ENCODE data around the gene IER2.

Gene IER2

GRCh38 chr19:13112555-13112954 is 37.7 kb upstream of the IER2 start:
- H3K4me3 ChIP-seq (ENCODE audit: low read depth, low read length) = no peak overlapping the region
- ChIA-PET CTCF (no interaction called here), POLR2A (no interaction called here)
- DNase-seq (ENCODE audit: low read depth, low spot score) = no peak
- TF ChIP-seq, protein P1, sequence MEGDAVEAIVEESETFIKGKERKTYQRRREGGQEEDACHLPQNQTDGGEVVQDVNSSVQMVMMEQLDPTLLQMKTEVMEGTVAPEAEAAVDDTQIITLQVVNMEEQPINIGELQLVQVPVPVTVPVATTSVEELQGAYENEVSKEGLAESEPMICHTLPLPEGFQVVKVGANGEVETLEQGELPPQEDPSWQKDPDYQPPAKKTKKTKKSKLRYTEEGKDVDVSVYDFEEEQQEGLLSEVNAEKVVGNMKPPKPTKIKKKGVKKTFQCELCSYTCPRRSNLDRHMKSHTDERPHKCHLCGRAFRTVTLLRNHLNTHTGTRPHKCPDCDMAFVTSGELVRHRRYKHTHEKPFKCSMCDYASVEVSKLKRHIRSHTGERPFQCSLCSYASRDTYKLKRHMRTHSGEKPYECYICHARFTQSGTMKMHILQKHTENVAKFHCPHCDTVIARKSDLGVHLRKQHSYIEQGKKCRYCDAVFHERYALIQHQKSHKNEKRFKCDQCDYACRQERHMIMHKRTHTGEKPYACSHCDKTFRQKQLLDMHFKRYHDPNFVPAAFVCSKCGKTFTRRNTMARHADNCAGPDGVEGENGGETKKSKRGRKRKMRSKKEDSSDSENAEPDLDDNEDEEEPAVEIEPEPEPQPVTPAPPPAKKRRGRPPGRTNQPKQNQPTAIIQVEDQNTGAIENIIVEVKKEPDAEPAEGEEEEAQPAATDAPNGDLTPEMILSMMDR (IDR thresholded peaks at IDR 0.05; ENCODE audit: insufficient read depth, low read length, missing control alignments) = no peak

DNA sequence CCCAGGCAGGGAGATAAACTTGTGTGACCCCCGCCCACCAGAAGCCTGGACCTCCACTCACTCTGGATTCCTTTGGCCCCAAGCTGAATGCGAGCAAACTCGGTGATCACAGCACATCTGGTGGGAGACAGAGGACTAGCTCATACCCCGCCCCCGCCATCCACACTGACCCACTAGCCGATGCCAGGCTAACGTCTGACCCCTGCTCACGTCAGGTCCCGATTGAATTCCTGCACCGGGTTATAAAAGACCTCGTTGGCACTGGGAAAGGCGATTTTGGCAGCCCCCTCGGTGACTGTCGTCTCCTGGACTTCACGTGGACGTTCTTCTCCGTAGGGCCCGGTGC is 34.3 kb upstream of the IER2 start:
- CTCF ChIA-PET = interaction anchor here (0.8 to 2.1 kb wide), 7 partner anchors 11 to 147 kb away, joined by 3 to 7 read pairs (median 4); partner anchors contain the start of genes IER2, LYL1 and STX10
- POLR2A ChIA-PET = no interaction called here

GRCh38 chr19:13116282-13117175 is 33.7 kb upstream of the IER2 start, which contains the start of gene TRMT1:
Gene TRMT1, minus strand, starts transcription at chr19:13116740. Its CDS starts 341 bp downstream, at chr19:13116399.
- POLR2A ChIA-PET = interaction anchor here (1.7 to 2.2 kb wide), 2 partner anchors 36 to 38 kb away, joined by 9 to 13 read pairs; no protein-coding TSS in a partner anchor
- CTCF ChIA-PET = interaction anchor here (1.2 to 2.1 kb wide), 4 partner anchors 12 to 151 kb away, joined by 3 to 6 read pairs (median 6); no protein-coding TSS in a partner anchor
- H3K4me3 ChIP-seq (ENCODE audit: low read depth, low read length) = peak within 1 kb of the TSS; percentile 99
- TF ChIP-seq, protein P1 (IDR thresholded peaks at IDR 0.05; ENCODE audit: insufficient read depth, low read length, missing control alignments) = no peak
- DNase-seq (ENCODE audit: low read depth, low spot score) = peak; percentile 55

More for the DNA sequence above, 34.3 kb upstream of the IER2 start:
- DNase-seq (ENCODE audit: low read depth, low spot score) = no peak
- peak overlapping the region; percentile 99 for H3K4me3 ChIP-seq (ENCODE audit: low read depth, low read length)
- TF ChIP-seq, protein P1 (IDR thresholded peaks at IDR 0.05; ENCODE audit: insufficient read depth, low read length, missing control alignments) = no peak

GRCh38 chr19:13117176-13117771 is 32.9 kb upstream of the IER2 start:
- H3K4me3 ChIP-seq (ENCODE audit: low read depth, low read length) = peak overlapping the region; percentile 99
- CTCF ChIA-PET = interaction anchor here (0.7 to 1.5 kb wide), 7 partner anchors 12 to 152 kb away, joined by 3 to 6 read pairs (median 4); partner anchors contain the start of genes IER2 and STX10
- POLR2A ChIA-PET = interaction anchor here (1.7 to 2.2 kb wide), 3 partner anchors 15 to 38 kb away, joined by 7 to 13 read pairs (median 9); no protein-coding TSS in a partner anchor
- no peak for DNase-seq (ENCODE audit: low read depth, low spot score)
- TF ChIP-seq, protein P1 (IDR thresholded peaks at IDR 0.05; ENCODE audit: insufficient read depth, low read length, missing control alignments) = no peak

DNA sequence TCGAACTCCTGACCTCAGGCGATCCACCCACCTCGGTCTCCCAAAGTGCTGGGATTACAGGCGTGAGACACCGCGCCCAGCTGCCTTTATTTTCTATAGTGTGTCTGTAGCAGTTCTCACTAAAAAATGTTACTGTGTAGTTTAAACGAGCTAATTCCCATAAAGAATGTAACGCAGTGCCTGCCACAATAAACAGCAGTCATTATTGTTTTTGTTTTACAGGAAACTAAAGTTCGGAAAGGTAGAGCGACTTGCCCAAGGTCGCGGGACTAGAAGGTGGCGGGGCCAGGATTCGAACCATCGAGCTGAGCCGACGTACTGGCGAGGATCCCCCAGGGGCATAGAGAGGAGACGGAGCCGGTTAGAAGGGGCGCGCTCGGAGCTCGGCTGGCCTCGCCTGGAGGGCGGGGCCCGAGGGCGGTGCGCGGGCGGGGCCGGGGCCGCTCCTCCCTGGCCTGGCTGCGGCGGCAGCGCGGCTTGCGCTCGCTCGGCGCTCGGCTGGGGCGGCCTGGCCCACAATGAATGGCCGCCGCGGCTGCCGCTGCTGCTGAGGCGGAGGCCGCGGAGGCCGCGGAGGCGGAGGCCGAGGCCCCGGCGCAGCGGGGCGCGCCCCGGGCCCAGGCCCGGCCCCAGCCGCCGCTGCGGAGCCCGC is 32.3 kb upstream of the IER2 start, which contains the start of gene NACC1:
Gene NACC1, plus strand, starts transcription at position 493 of the 652 bp plus-strand sequence. CDS start 16,944 bp downstream, outside the sequence.
- TF ChIP-seq, protein P1 (IDR thresholded peaks at IDR 0.05; ENCODE audit: insufficient read depth, low read length, missing control alignments) = no peak
- CTCF ChIA-PET = interaction anchor here (0.7 to 2.4 kb wide), 9 partner anchors 13 to 152 kb away, joined by 3 to 10 read pairs (median 4); partner anchors contain the start of genes IER2 and STX10
- H3K4me3 ChIP-seq (ENCODE audit: low read depth, low read length) = peak within 1 kb of the TSS; percentile 99
- POLR2A ChIA-PET = interaction anchor here (1.7 to 2.2 kb wide), 3 partner anchors 15 to 37 kb away, joined by 7 to 13 read pairs (median 9); no protein-coding TSS in a partner anchor
- no peak for DNase-seq (ENCODE audit: low read depth, low spot score)

Data from AG04449 (cell line).